Erythroblast (primary cell): ENCODE measurements around the gene SCARB2.

ENCODE experiments used
- GATA1 ChIP-seq: IDR thresholded peaks from 2 replicates; pipeline ENCODE4 v1.6.1; 2011; ENCODE audit warnings: low read depth, mild to moderate bottlenecking, control low read depth, low read length, moderate library complexity
- POLR2A ChIP-seq: IDR thresholded peaks from 2 replicates; pipeline ENCODE4 v1.6.1; 2011; ENCODE audit warnings: mild to moderate bottlenecking, low read length

- no peak for TF ChIP-seq POLR2A
- TF ChIP-seq GATA1 = no peak
These were observed 2.9 kb upstream of the SCARB2 start for GRCh38 chr4:76216524-76216923.
